GM18858 (cell line): ENCODE data around the gene SKIC2.
"Not testable (repeated sequence)": the region's sequence is repeated elsewhere in the genome, so short reads cannot be mapped to it uniquely, and the experiment has no call there.

Source experiments
- ATAC-seq: cut with Tn5 transposase; IDR thresholded peaks from one replicate; pipeline ENCODE4 v1.9.1; 2021; ENCODE audit not compliant: unreplicated experiment

Gene SKIC2

DNA sequence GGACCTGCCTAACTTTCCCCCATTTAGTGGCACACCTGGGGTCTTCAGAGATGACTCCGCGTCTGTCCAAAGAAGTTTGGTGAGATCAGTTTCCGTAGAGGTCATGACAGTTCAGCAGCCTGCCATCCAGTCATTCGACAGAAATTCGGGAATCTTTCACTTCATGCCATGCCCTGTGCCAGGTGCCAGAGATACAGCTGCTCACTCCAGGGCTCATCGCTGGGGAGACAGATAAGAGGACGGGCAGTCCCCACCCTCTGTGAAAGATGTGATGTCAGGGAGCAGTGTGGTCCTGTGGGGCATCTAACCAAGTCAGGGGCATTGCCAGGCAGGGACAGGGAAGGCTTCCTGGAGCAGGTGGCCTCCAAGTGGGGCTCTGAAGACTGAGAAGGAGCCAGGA, 44.3 kb downstream of the SKIC2 start:
- ATAC-seq = not testable (repeated sequence)

- ATAC-seq = not testable (repeated sequence)
Observed at GRCh38 chr6:32004393-32004792, 45.4 kb downstream of the SKIC2 start.

DNA sequence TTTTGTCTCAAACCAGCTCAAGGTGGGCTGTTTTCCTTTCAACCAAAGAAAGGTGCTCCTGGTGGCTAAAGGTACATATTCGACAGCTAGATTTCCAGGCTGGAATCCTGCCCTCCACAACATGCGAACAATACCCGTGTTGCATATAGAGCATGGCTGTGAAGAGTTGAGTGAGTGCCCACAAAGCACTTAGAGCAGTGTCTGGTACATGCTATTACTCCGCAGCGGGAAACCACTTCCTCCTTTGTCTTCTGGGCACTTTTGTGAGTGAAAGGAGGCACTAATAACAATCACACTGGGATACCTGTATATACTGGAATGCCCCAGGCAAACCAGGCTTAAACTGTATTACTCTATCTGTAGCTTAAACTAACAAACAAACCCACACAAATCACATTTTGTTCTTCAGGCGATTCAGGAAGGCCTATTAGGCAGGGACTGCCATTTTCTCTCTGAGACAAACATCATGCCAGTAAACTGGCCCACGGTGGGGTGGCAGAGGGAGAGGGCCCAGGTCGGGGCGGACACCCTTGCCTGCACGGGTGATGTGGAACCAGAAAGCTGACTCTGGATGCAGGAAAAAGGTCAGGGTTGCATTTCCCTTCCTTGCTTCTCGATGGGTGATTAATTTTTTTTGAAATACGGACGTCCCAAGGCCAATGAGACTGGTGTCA, 46.0 kb downstream of the SKIC2 start:
- ATAC-seq = not testable (repeated sequence)

GRCh38 chr6:32005538-32005880, 46.5 kb downstream of the SKIC2 start:
- ATAC-seq = not testable (repeated sequence)

DNA sequence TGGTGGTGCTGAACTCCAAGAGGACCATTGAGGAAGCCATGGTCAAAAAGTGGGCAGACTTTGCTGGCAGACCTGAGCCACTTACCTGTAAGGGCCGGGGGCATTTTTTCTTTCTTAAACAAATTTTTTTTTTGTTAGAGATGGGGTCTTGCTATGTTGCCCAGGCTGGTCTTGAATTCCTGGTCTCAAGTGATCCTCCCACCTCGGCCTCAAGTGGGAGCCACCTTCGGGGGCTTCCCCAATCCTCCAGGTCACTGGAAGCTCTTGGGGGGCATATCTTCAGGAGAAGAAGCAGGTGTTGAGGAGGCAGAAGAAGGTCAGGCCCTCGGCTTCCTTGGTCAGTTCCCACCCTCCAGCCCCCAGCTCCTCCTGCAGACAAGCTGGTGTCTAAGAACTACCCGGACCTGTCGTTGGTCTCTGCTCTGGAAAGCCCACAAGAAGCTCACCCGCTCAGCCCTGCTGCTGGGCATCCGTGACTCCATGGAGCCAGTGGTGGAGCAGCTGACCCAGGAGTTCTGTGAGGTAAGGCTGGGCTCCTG, 47.1 kb downstream of the SKIC2 start:
- not testable (repeated sequence) for ATAC-seq

DNA sequence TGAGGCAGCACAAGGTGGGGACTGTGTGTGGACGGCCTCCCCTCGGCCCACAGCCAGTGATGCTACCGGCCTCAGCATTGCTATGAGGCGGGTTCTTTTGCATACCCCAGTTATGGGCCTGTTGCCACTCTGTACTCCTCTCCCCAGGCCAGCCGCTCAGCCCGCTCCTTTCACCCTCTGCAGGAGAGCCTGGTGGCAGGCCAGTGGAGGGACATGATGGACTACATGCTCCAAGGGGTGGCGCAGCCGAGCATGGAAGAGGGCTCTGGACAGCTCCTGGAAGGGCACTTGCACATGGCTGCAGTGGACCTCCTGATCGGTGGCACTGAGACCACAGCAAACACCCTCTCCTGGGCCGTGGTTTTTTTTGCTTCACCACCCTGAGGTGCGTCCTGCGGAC, 48.1 kb downstream of the SKIC2 start:
- not testable (repeated sequence) for ATAC-seq

DNA sequence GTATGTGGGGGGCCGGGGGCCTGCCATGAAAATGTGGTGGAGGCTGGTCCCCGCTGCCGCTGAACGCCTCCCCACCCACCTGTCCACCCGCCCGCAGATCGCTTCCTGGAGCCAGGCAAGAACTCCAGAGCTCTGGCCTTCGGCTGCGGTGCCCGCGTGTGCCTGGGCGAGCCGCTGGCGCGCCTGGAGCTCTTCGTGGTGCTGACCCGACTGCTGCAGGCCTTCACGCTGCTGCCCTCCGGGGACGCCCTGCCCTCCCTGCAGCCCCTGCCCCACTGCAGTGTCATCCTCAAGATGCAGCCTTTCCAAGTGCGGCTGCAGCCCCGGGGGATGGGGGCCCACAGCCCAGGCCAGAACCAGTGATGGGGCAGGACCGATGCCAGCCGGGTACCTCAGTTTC, 49.1 kb downstream of the SKIC2 start:
- ATAC-seq = not testable (repeated sequence)

GRCh38 chr6:32008616-32009015, 49.6 kb downstream of the SKIC2 start:
- ATAC-seq = not testable (repeated sequence)

- ATAC-seq = not testable (repeated sequence)
Observed at GRCh38 chr6:32009537-32009936, 50.6 kb downstream of the SKIC2 start.

DNA sequence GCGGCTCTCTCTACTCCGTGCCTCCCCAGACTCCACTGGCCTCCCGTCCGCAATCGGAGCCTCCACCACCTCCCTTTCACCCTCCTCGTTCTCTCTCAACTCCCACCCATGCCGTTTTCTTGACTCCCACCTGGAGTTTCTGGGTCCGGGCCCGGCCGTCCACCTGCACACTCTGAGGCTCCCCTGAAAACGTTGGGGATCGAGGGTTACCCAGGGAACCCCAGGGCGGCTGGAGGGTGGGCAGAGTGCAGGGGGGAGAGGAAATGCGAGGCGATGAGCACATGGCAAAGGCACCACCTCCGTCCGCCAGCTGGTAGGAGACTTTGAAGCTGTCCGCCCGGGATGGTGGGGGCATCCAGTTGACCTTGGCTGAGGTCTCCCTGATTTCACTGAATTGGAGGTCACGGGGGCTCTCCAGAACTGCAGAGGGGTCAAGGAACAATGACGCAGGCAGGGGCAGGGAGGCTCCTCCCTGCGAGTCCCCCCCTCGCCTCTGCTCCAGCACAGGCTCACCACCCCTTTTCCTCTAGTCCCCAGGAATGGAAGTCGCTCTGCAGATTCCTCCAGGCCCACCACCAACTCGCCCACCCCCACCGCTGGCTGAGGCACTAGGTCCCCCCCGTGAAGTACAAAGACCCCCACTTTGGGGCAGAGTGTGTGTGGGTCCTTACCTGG, 52.0 kb downstream of the SKIC2 start:
- not testable (repeated sequence) for ATAC-seq

- not testable (repeated sequence) for ATAC-seq
Observed at GRCh38 chr6:32012941-32013617, 54.1 kb downstream of the SKIC2 start.

DNA sequence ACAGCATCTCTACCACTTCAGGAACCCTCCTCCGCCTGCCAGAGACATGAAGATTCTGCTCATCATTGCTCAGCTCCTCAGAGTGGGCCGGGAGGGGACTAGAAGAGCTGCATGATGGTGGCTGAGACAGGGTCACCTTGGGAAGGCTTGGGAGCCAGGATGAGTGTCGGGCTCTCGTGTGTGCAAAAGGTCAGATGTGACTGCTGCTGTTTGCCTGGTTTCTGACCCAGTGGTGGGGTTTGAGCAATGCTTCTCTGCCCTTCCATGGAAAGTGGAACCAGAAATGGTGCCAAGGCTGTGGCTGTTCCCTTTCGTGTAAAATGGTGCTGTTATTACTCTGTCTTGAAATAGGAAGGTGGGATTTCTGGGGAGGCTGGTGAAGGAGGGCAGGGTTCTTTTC, 54.8 kb downstream of the SKIC2 start:
- ATAC-seq = not testable (repeated sequence)

DNA sequence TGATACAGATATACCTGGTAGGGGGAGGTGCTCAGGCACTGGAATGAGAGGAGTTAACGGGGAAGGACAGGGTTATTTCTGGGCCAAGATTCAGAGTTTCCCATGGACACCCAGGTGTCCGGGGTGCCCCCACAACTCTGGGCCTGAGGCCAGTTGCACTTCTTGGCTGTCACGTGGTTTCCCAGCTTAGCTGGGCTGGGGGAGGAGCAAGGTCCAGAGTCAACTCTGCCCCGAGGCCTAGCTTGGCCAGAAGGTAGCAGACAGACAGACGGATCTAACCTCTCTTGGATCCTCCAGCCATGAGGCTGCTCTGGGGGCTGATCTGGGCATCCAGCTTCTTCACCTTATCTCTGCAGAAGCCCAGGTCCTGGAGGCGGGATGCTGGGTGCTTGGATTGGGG, 55.6 kb downstream of the SKIC2 start, which contains the start of gene C4B:
TSS of gene C4B (plus strand) at position 249 of the 400 bp plus-strand sequence. CDS start at position 300, 51 bp downstream.
- not testable (repeated sequence) for ATAC-seq
